GM12878 (cell line): ENCODE measurements around the gene PIK3R3. TPM values are rescaled to one million over a fixed set of nuclear protein-coding genes. Genes with fewer than 3 reads are reported as not detected.
A peak's percentile ranks its signal among the peaks of the same experiment; 100 is the strongest.

Source experiments
- ATAC-seq: fragments of 200-7000 bp; cut with Tn5 transposase; 3 replicates; pipeline ENCODE4 v1.9.1; 2020; ENCODE audit warnings: mild to moderate bottlenecking, moderate library complexity
- BruUV-seq: library from RNA; stranded (reverse); fragments of 400-500 nt; replicated peaks from 2 replicates; lab custom pipeline; 2021; lab: Mats Ljungman, UMichigan
- CTCF ChIA-PET: fragments of 300-600 bp; sonication (Branson Sonifier 250); formaldehyde crosslinking; extraction: SDS; loops from one replicate; lab custom pipeline; 2021; ENCODE audit warnings: inconsistent platforms; lab: Yijun Ruan, JAX
- POLR2A ChIA-PET: fragments of 350-600 bp; formaldehyde crosslinking; extraction: SDS; loops from one replicate; lab custom pipeline; 2021; ENCODE audit warnings: inconsistent platforms; lab: Charles Lee
- RAD21 ChIA-PET: fragments of 300-600 bp; sonication (Branson Sonifier 250); formaldehyde crosslinking; loops from one replicate; lab custom pipeline; 2023; ENCODE audit warnings: antibody characterized with exemption; ENCODE audit not compliant: unreplicated experiment; lab: Charles Lee
- SMC1A ChIA-PET: fragments of 300-600 bp; sonication (Branson Sonifier 250); formaldehyde crosslinking; loops from one replicate; lab custom pipeline; 2023; ENCODE audit not compliant: unreplicated experiment, uncharacterized antibody; lab: Charles Lee
- DNase-seq: peaks from one replicate; pipeline ENCODE4 v3.0.0-alpha.2; 2011; ENCODE audit warnings: low read depth, low spot score
- FAIRE-seq: peaks from 3 replicates; lab custom pipeline; 2011; peaks lifted over from hg19 to GRCh38; lab: Jason Lieb, UNC
- H2AFZ ChIP-seq: 2 replicates; pipeline ENCODE4 v1.6.0; 2011; ENCODE audit warnings: low read depth, low read length, control low read depth; ENCODE audit not compliant: control insufficient read depth
- H3K27ac ChIP-seq: 2 replicates; pipeline ENCODE4 v1.5.1; 2011; ENCODE audit warnings: control low read depth; ENCODE audit not compliant: control insufficient read depth, insufficient read depth
- H3K27me3 ChIP-seq, 2 experiments: replicated peaks in 1 of 2; 2 replicates each; pipeline versions ENCODE4 v1.6.0 to v1.6.1; 2011; ENCODE audit warnings: low read length in 1 of 2; ENCODE audit not compliant: control insufficient read depth in 2 of 2, insufficient read depth in 2 of 2
- H3K36me3 ChIP-seq, 2 experiments: 2 replicates each; pipeline ENCODE4 v1.5.1; 2011; ENCODE audit warnings: low read length in 1 of 2; ENCODE audit not compliant: control insufficient read depth in 2 of 2, insufficient read depth in 2 of 2
- H3K4me1 ChIP-seq: 2 replicates; pipeline ENCODE4 v1.6.1; 2011; ENCODE audit warnings: mild to moderate bottlenecking, low read length, moderate library complexity, mixed read lengths; ENCODE audit not compliant: control insufficient read depth, insufficient read depth
- H3K4me2 ChIP-seq: 2 replicates; pipeline ENCODE4 v1.6.0; 2011; ENCODE audit warnings: control low read depth; ENCODE audit not compliant: control insufficient read depth, insufficient read depth
- H3K4me3 ChIP-seq: fragments of 200-600 bp; sonication (generic); 2 replicates; pipeline ENCODE4 v1.5.1; 2016
- H3K79me2 ChIP-seq: 2 replicates; pipeline ENCODE4 v1.6.0; 2011; ENCODE audit warnings: low read length; ENCODE audit not compliant: control insufficient read depth, insufficient read depth
- H3K9ac ChIP-seq: 2 replicates; pipeline ENCODE4 v1.8.0; 2011; ENCODE audit warnings: low read length, control low read depth, mixed read lengths; ENCODE audit not compliant: control insufficient read depth, insufficient read depth
- H3K9me3 ChIP-seq: replicated peaks from 3 replicates; pipeline ENCODE4 v1.5.1; 2011; ENCODE audit warnings: mild to moderate bottlenecking, low read length; ENCODE audit not compliant: control insufficient read depth, insufficient read depth
- H4K20me1 ChIP-seq: 2 replicates; pipeline ENCODE4 v1.6.0; 2011; ENCODE audit not compliant: control insufficient read depth, insufficient read depth
- E2F4 ChIP-seq: IDR thresholded peaks from 2 replicates; pipeline ENCODE4 v1.6.1; 2012; ENCODE audit warnings: low read depth, low read length, improper control_type of control experiment
- E4F1 ChIP-seq: fragments of 450-650 bp; IDR thresholded peaks from 2 replicates; pipeline ENCODE4 v1.6.1; 2018; ENCODE audit warnings: borderline replicate concordance, mild to moderate bottlenecking; ENCODE audit not compliant: partially characterized antibody
- EED ChIP-seq: sonication (generic); IDR thresholded peaks from 2 replicates; pipeline ENCODE4 v1.6.1; 2016; ENCODE audit warnings: antibody characterized with exemption, low read depth
- FOXM1 ChIP-seq: IDR thresholded peaks from 2 replicates; pipeline ENCODE4 v1.6.1; 2012; ENCODE audit warnings: low read depth, mild to moderate bottlenecking, inconsistent platforms, low read length, moderate library complexity
- MEF2B ChIP-seq: fragments of 450-650 bp; IDR thresholded peaks from 2 replicates; pipeline ENCODE4 v1.6.1; 2018; ENCODE audit warnings: mild to moderate bottlenecking, moderate library complexity; ENCODE audit not compliant: partially characterized antibody, poor library complexity, severe bottlenecking
- MYC ChIP-seq: IDR thresholded peaks from 2 replicates; pipeline ENCODE4 v1.6.1; 2011; ENCODE audit warnings: mild to moderate bottlenecking, low read length, moderate library complexity, inconsistent platforms; ENCODE audit not compliant: insufficient read depth, insufficient replicate concordance, insufficient read length, severe bottlenecking
- NKRF ChIP-seq: fragments of 450-650 bp; conservative IDR thresholded peaks from 2 replicates; pipeline ENCODE4 v1.6.1; 2017; ENCODE audit warnings: mild to moderate bottlenecking, moderate library complexity
- NR2F1 ChIP-seq: fragments of 450-650 bp; conservative IDR thresholded peaks from 2 replicates; pipeline ENCODE4 v1.6.1; 2017; ENCODE audit warnings: mild to moderate bottlenecking
- RCOR1 ChIP-seq: conservative IDR thresholded peaks from 2 replicates; pipeline ENCODE4 v1.6.1; 2012; ENCODE audit warnings: low read depth, low read length, improper control_type of control experiment
- RFX5 ChIP-seq: IDR thresholded peaks from 2 replicates; pipeline ENCODE4 v1.6.1; 2011; ENCODE audit warnings: low read depth, low read length, improper control_type of control experiment
- RUNX3 ChIP-seq: IDR thresholded peaks from 2 replicates; pipeline ENCODE4 v1.6.1; 2012; ENCODE audit warnings: low read length, inconsistent platforms
- SUZ12 ChIP-seq: fragments of 200-600 bp; sonication (generic); IDR thresholded peaks from one replicate; pipeline ENCODE4 v1.6.1; 2018; ENCODE audit warnings: antibody characterized with exemption, mild to moderate bottlenecking; ENCODE audit not compliant: unreplicated experiment
- TCF12 ChIP-seq: IDR thresholded peaks from 2 replicates; pipeline ENCODE4 v1.6.1; 2011; ENCODE audit warnings: low read depth, mild to moderate bottlenecking, low read length
- ZBED1 ChIP-seq: IDR thresholded peaks from 2 replicates; pipeline ENCODE4 v1.6.1; 2016; ENCODE audit warnings: borderline replicate concordance
- ZNF217 ChIP-seq: fragments of 450-650 bp; IDR thresholded peaks from 2 replicates; pipeline ENCODE4 v1.6.1; 2017; ENCODE audit warnings: antibody characterized with exemption, mild to moderate bottlenecking
- WGBS: methylation state at CpG from one replicate; pipeline ENCODE4 v1.1.6; 2016; ENCODE audit warnings: low lambda C conversion rate; ENCODE audit not compliant: insufficient replicate concordance, insufficient coverage; ENCODE audit errors: missing lambda C conversion rate; 5-methylcytosine and 5-hydroxymethylcytosine counted together
- in situ Hi-C: fragments of 300-500 bp; cut with MboI; formaldehyde crosslinking; loops from 9 replicates; pipeline ENCODE4 v1.14.3; 2018; ENCODE audit warnings: mixed read lengths
- intact Hi-C: fragments of 100-400 bp; cut with micrococcal nuclease; formaldehyde crosslinking; loops from one replicate; pipeline ENCODE4 v1.14.2; 2022; ENCODE audit not compliant: unreplicated experiment
- polyA plus RNA-seq, 11 experiments: library from polyadenylated mRNA; depleted of rRNA in 4 of 11; unstranded in 6 of 11; stranded (reverse) in 5 of 11; fragments of >200 nt; fragmentation: Nextera tagmentation in 4 of 11; fragmentation: Illumina TruSeq in 1 of 11; extraction: Ambion mirVana in 4 of 11; extraction: Trizol in 1 of 11; gene quantifications; 1 replicate in 1 of 11; 2 replicates in 10 of 11; pipeline versions ENCODE4 v1.2.1 to v1.2.3, GENCODE V29; 2011 to 2016; ENCODE audit warnings: inconsistent platforms in 2 of 11, missing spikeins in 2 of 11, low read depth in 1 of 11
- total RNA-seq, 4 experiments: library from RNA; depleted of rRNA in 3 of 4; stranded (reverse); fragments of >200 nt in 3 of 4; fragmentation: Illumina TruSeq in 1 of 4; extraction: Trizol in 1 of 4; gene quantifications; 2 replicates each; pipeline versions ENCODE4 v1.2.1 to v1.2.3, GENCODE V29; 2013 to 2021

Gene PIK3R3
- total and polyA plus RNA-seq, 10 of the 15 experiments (the other 5 are each of a cell fraction or from before 2014, with no cell fraction given): 4.8 to 27.0 (median 19.8) TPM

- Histone ChIP-seq H3K27me3 (no peaks in the 10 kb centered on the region), H2AFZ (no peak overlapping the region), H3K4me2 (no peak overlapping the region), H4K20me1 (no peaks in the 10 kb centered on the region), H3K79me2 (no peaks in the 10 kb centered on the region), H3K27ac (no peak overlapping the region), H3K4me1 (peaks cover 6% of the 10 kb centered on the region), H3K4me3 (no peak overlapping the region), H3K9me3 (no peaks in the 10 kb centered on the region), H3K36me3 (peaks cover 1 to 7% of the 10 kb centered on the region in 2 experiments; a peak in 3 of 4 replicates), H3K9ac (no peak overlapping the region)
- peak; percentile 47 for ATAC-seq
- no peak for FAIRE-seq
- 0% methylated on average over 1 of the region's 1 CpG for WGBS
- TSS peak; percentile 27 for BruUV-seq
- TF ChIP-seq E2F4 (no peak), FOXM1 (no peak), ZNF217 (peak; percentile 61; the same call in 1 of the 2 replicates), E4F1 (no peak), MYC (no peak), EED (no peak), NR2F1 (peak; percentile 55; the same call in 1 of the 2 replicates), RFX5 (no peak), RCOR1 (no peak), RUNX3 (peak; percentile 22; the same call in 1 of the 2 replicates), ZBED1 (no peak), MEF2B (peak; percentile 45), TCF12 (no peak), SUZ12 (no peak), NKRF (no peak)
- no peak for DNase-seq
- intact Hi-C loops (no loop called here), in situ Hi-C loops (no loop called here)
- CTCF ChIA-PET: interaction anchor here (0.8 to 2.7 kb wide), 11 partner anchors 13 to 177 kb away, joined by 3 to 10 read pairs (median 4); no protein-coding TSS in a partner anchor
- SMC1A ChIA-PET: interaction anchor here (0.8 to 2.5 kb wide), 9 partner anchors 17 to 93 kb away, joined by 3 to 7 read pairs (median 4); no protein-coding TSS in a partner anchor
- POLR2A ChIA-PET: interaction anchor here (1.3 to 1.5 kb wide), 2 partner anchors 62 to 64 kb away, joined by 4 to 6 read pairs; no protein-coding TSS in a partner anchor
- RAD21 ChIA-PET: interaction anchor here (0.8 to 1.3 kb wide), 5 partner anchors 18 to 91 kb away, joined by 3 read pairs; no protein-coding TSS in a partner anchor
These were observed 64.8 kb downstream of the PIK3R3 start for GRCh38 chr1:46067652-46068051.
